ENCODE measurements around the gene SIPA1L3. TPM values are rescaled to one million over a fixed set of nuclear protein-coding genes. Genes with fewer than 3 reads are reported as not detected.

SIPA1L3 gene
- total and polyA plus RNA-seq, 2 experiments from 2014 or later: 15.7 to 54.1 TPM

DNA sequence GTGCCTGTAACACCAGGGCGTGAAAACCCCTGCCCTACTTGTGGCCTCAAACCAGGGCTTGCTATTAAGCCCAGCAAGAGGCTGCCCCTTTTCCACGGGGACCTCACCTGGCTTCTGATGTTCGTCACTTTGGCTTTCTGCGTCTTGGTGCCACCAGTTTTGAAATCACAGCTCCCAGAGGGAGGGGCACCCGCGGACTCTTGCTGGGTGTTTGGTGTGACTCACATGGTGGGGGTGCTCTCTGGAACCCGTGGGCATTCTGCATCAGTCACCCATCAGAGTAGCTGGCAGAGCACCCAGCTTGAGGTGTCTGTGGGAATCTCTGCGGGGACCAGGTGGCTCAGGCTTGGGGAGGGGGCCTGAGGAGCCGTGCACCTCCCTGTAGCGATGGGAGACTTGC is 19.2 kb downstream of the SIPA1L3 start (continued):
- TF ChIP-seq STAT1 (IDR thresholded peaks at IDR 0.05; ENCODE audit: unreplicated experiment) (no peak), NANOG (IDR thresholded peaks at IDR 0.05; ENCODE audit: borderline replicate concordance) (no peak)

DNA sequence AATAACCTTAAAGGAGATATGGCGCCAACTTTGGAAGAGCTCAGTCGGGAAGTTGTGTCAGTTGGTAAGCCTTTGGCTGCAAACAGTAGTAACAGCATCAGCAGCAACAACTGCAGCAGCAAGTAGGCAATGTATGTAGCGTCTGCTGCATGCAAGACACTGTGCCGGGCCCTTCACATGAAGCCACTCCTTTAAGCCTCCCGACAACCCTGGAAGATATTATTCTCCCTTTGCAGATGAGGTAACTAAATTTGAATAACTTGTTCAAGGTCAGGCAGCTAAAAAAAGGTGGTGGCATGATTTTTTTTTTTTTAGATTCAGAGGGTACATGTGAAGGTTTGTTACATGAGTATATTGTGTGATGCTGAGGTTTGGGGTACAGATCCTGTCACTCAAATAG is 19.7 kb downstream of the SIPA1L3 start:
- DNase-seq (ENCODE audit: low spot score) (no peak), ATAC-seq (no peak)
- Histone ChIP-seq H3K4me2 (no peak overlapping the region), H4K20me1 (replicated peaks; ENCODE audit: insufficient read depth) (no peaks in the 10 kb centered on the region; the same call in 1 of the 2 replicates), H3K79me2 (replicated peaks; ENCODE audit: insufficient read depth) (peaks cover 91% of the 10 kb centered on the region), H3K4me1 (ENCODE audit: insufficient read depth) (peaks cover 42% of the 10 kb centered on the region), H3K27me3 (ENCODE audit: insufficient read depth) (no peaks in the 10 kb centered on the region), H3K27ac (ENCODE audit: low read depth) (no peak overlapping the region), H3K4me3 (no peak overlapping the region), H3K9me2 (ENCODE audit: insufficient read depth) (no peaks in the 10 kb centered on the region), H2AFZ (no peak overlapping the region), H3F3A (replicated peaks; ENCODE audit: low read depth) (peaks cover 6% of the 10 kb centered on the region), H3K36me3 (ENCODE audit: insufficient read depth) (no peaks in the 10 kb centered on the region)
- no peak overlapping the region for H3K27ac Mint-ChIP-seq
- peaks cover 3% of the 10 kb centered on the region; the same call in 1 of the 3 replicates for H3K9me3 Mint-ChIP-seq
- H3K4me3 Mint-ChIP-seq: no peak overlapping the region
- H3K36me3 Mint-ChIP-seq (ENCODE audit: low read depth): peaks cover 14% of the 10 kb centered on the region
- no peak for TF ChIP-seq ZNF114 (CRISPR knock-in tag; IDR thresholded peaks at IDR 0.05)
- TF ChIP-seq, protein P1, sequence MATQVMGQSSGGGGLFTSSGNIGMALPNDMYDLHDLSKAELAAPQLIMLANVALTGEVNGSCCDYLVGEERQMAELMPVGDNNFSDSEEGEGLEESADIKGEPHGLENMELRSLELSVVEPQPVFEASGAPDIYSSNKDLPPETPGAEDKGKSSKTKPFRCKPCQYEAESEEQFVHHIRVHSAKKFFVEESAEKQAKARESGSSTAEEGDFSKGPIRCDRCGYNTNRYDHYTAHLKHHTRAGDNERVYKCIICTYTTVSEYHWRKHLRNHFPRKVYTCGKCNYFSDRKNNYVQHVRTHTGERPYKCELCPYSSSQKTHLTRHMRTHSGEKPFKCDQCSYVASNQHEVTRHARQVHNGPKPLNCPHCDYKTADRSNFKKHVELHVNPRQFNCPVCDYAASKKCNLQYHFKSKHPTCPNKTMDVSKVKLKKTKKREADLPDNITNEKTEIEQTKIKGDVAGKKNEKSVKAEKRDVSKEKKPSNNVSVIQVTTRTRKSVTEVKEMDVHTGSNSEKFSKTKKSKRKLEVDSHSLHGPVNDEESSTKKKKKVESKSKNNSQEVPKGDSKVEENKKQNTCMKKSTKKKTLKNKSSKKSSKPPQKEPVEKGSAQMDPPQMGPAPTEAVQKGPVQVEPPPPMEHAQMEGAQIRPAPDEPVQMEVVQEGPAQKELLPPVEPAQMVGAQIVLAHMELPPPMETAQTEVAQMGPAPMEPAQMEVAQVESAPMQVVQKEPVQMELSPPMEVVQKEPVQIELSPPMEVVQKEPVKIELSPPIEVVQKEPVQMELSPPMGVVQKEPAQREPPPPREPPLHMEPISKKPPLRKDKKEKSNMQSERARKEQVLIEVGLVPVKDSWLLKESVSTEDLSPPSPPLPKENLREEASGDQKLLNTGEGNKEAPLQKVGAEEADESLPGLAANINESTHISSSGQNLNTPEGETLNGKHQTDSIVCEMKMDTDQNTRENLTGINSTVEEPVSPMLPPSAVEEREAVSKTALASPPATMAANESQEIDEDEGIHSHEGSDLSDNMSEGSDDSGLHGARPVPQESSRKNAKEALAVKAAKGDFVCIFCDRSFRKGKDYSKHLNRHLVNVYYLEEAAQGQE (IDR thresholded peaks at IDR 0.05; ENCODE audit: unreplicated experiment): no peak
- TF ChIP-seq, protein P2, sequence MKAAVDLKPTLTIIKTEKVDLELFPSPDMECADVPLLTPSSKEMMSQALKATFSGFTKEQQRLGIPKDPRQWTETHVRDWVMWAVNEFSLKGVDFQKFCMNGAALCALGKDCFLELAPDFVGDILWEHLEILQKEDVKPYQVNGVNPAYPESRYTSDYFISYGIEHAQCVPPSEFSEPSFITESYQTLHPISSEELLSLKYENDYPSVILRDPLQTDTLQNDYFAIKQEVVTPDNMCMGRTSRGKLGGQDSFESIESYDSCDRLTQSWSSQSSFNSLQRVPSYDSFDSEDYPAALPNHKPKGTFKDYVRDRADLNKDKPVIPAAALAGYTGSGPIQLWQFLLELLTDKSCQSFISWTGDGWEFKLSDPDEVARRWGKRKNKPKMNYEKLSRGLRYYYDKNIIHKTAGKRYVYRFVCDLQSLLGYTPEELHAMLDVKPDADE (IDR thresholded peaks at IDR 0.05): no peak
- H3K4me1 Mint-ChIP-seq: peaks cover 49% of the 10 kb centered on the region
- H3K27me3 Mint-ChIP-seq (ENCODE audit: insufficient read depth, low read depth, poor library complexity): peaks cover 8% of the 10 kb centered on the region

DNA sequence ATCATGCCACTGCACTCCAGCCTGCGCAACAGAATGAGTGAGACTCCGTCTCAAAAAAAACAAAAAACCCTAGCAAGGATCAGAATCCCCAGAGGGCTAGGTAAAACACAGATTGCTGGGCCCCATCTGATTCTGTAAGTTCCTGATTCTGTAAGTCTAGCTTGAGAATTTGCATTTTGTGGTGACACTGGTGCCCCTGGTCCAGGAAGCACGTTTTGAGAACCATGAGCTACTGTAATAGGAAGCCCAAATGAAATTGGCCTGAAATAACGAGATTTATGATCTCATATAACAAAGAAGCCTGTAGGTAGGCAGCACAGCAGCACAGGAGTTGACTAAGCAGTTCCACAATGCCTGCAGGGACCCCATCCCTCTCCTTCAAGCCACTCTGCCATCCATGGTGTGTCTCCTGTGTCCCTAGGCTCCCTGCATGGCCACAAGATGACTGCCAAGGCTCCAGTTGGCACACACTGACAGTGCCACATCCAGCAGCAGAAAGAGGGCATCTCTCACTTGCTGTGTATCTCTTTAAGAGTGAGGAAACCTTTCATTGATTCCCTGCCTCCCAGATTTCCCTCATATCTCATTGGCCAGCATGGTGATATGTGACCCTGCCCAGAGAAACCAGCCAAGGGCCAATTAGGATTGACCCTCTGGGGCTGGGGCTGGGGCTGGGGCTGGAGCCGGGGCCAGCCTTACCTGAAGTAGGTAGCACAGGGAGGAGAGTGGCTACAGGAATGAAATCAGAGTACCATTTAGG is 21.7 kb downstream of the SIPA1L3 start:
- H3K9me3 Mint-ChIP-seq: peaks cover 3% of the 10 kb centered on the region; the same call in 1 of the 3 replicates

More for the DNA sequence above, 21.7 kb downstream of the SIPA1L3 start:
- Mint-ChIP-seq H3K4me3 (peak overlapping the region; percentile 43; the same call in 1 of the 3 replicates), H3K36me3 (ENCODE audit: low read depth) (peaks cover 10% of the 10 kb centered on the region; the same call in 1 of the 3 replicates), H3K27me3 (ENCODE audit: insufficient read depth, low read depth, poor library complexity) (peaks cover 8% of the 10 kb centered on the region), H3K27ac (peak overlapping the region; percentile 29; the same call in 1 of the 2 replicates), H3K4me1 (peaks cover 66% of the 10 kb centered on the region)
- no peaks in the 10 kb centered on the region; the same call in 1 of the 2 replicates for H4K20me1 ChIP-seq (replicated peaks; ENCODE audit: insufficient read depth)
- no peaks in the 10 kb centered on the region for H3K36me3 ChIP-seq (ENCODE audit: insufficient read depth)
- H2AFZ ChIP-seq: no peak overlapping the region
- peaks cover 11% of the 10 kb centered on the region for H3F3A ChIP-seq (replicated peaks; ENCODE audit: low read depth)
- peak; percentile 55 for ATAC-seq
- H3K27me3 ChIP-seq (ENCODE audit: insufficient read depth): no peaks in the 10 kb centered on the region
- peaks cover 79% of the 10 kb centered on the region for H3K79me2 ChIP-seq (replicated peaks; ENCODE audit: insufficient read depth)
- H3K27ac ChIP-seq (ENCODE audit: low read depth): peak overlapping the region; percentile 68
- peak; percentile 67 for DNase-seq (ENCODE audit: low spot score)
- no peaks in the 10 kb centered on the region for H3K9me2 ChIP-seq (ENCODE audit: insufficient read depth)
- no peak for TF ChIP-seq EZH2 (IDR thresholded peaks at IDR 0.05; ENCODE audit: low read depth, unreplicated experiment)
- TF ChIP-seq STAT1 (IDR thresholded peaks at IDR 0.05; ENCODE audit: unreplicated experiment): no peak
- no peak for TF ChIP-seq JUNB (IDR thresholded peaks at IDR 0.05; ENCODE audit: unreplicated experiment)
- no peak for TF ChIP-seq EZH2phosphoT487 (IDR thresholded peaks at IDR 0.05; ENCODE audit: unreplicated experiment)
- H3K4me2 ChIP-seq: peak overlapping the region; percentile 56; the same call in 1 of the 2 replicates
- 0 out of 2 replicates have a peak overlapping the region, but pooled peaks have one; percentile 29 for H3K4me3 ChIP-seq
- peaks cover 58% of the 10 kb centered on the region for H3K4me1 ChIP-seq (ENCODE audit: insufficient read depth)

Measured in GM23338 (cell line).